SJCRH30 (cell line): ENCODE measurements around the gene MAVS. TPM values are rescaled to one million over a fixed set of nuclear protein-coding genes. Genes with fewer than 3 reads are reported as not detected.

Source experiments
- DNase-seq, 2 experiments: peaks; one replicate each; pipeline ENCODE4 v3.0.0-alpha.2; 2015 to 2020
- H3K27ac ChIP-seq: fragments of 250-450 bp; sonication (Bioruptor Pico); 2 replicates; pipeline ENCODE4 v1.5.1; 2020; ENCODE audit warnings: mild to moderate bottlenecking, moderate library complexity
- H3K27me3 ChIP-seq: fragments of 250-450 bp; sonication (Bioruptor Pico); 2 replicates; pipeline ENCODE4 v1.5.1; 2020; ENCODE audit warnings: mild to moderate bottlenecking, moderate library complexity
- H3K36me3 ChIP-seq: fragments of 250-450 bp; sonication (Bioruptor Pico); 2 replicates; pipeline ENCODE4 v1.5.1; 2020; ENCODE audit warnings: mild to moderate bottlenecking, moderate library complexity
- H3K4me1 ChIP-seq: fragments of 250-450 bp; sonication (Bioruptor Pico); 2 replicates; pipeline ENCODE4 v1.5.1; 2020; ENCODE audit warnings: mild to moderate bottlenecking, moderate library complexity
- H3K4me3 ChIP-seq: fragments of 250-450 bp; sonication (Bioruptor Pico); 2 replicates; pipeline ENCODE4 v1.5.1; 2020; ENCODE audit warnings: mild to moderate bottlenecking, moderate library complexity
- H3K9me3 ChIP-seq: fragments of 250-450 bp; sonication (Bioruptor Pico); replicated peaks from 2 replicates; pipeline ENCODE4 v1.5.1; 2020; ENCODE audit warnings: mild to moderate bottlenecking, moderate library complexity
- total RNA-seq: library from RNA; depleted of rRNA; stranded (reverse); fragments of >200 nt; shearing (Covaris generic); gene quantifications from 2 replicates; pipeline ENCODE4 v1.2.3, GENCODE V29; 2014

The MAVS gene
- total RNA-seq, 1 experiment from 2014 or later = 28.9 TPM

GRCh38 chr20:3808544-3808943 is 38.1 kb upstream of the MAVS start:
- peak overlapping the region; percentile 99 for H3K27ac ChIP-seq
- no peaks in the 10 kb centered on the region for H3K9me3 ChIP-seq
- peaks cover 26% of the 10 kb centered on the region for H3K36me3 ChIP-seq
- H3K27me3 ChIP-seq = no peaks in the 10 kb centered on the region
- H3K4me1 ChIP-seq = peaks cover 35% of the 10 kb centered on the region
- no peak for DNase-seq
- H3K4me3 ChIP-seq = no peak overlapping the region; the same call in 1 of the 2 replicates

- H3K4me1 ChIP-seq = peaks cover 27% of the 10 kb centered on the region
Measured at GRCh38 chr20:3811467-3812258, 35.0 kb upstream of the MAVS start.

GRCh38 chr20:3812259-3812681 is 34.4 kb upstream of the MAVS start:
- Histone ChIP-seq H3K4me1 (peaks cover 22% of the 10 kb centered on the region), H3K36me3 (no peaks in the 10 kb centered on the region), H3K4me3 (no peak overlapping the region), H3K27ac (peak overlapping the region; percentile 76), H3K9me3 (no peaks in the 10 kb centered on the region), H3K27me3 (no peaks in the 10 kb centered on the region)
- no peak for DNase-seq

More at GRCh38 chr20:3811467-3812258, 35.0 kb upstream of the MAVS start:
- DNase-seq = peak; percentile 97
- no peaks in the 10 kb centered on the region for H3K27me3 ChIP-seq
- peak overlapping the region; percentile 57 for H3K4me3 ChIP-seq
- no peaks in the 10 kb centered on the region for H3K9me3 ChIP-seq
- H3K27ac ChIP-seq = peak overlapping the region; percentile 76
- no peaks in the 10 kb centered on the region for H3K36me3 ChIP-seq

GRCh38 chr20:3812975-3813847 is 33.4 kb upstream of the MAVS start:
- H3K27ac ChIP-seq = no peak overlapping the region
- peaks cover 15% of the 10 kb centered on the region for H3K4me1 ChIP-seq
- H3K4me3 ChIP-seq = no peak overlapping the region

GRCh38 chr20:3813848-3814581 is 32.6 kb upstream of the MAVS start:
- no peaks in the 10 kb centered on the region for H3K27me3 ChIP-seq
- no peak overlapping the region for H3K4me3 ChIP-seq
- no peak overlapping the region for H3K27ac ChIP-seq
- H3K4me1 ChIP-seq = peaks cover 16% of the 10 kb centered on the region
- H3K9me3 ChIP-seq = no peaks in the 10 kb centered on the region
- no peak for DNase-seq
- no peaks in the 10 kb centered on the region for H3K36me3 ChIP-seq

More at GRCh38 chr20:3812975-3813847, 33.4 kb upstream of the MAVS start:
- no peak for DNase-seq
- no peaks in the 10 kb centered on the region for H3K9me3 ChIP-seq
- no peaks in the 10 kb centered on the region for H3K36me3 ChIP-seq
- H3K27me3 ChIP-seq = no peaks in the 10 kb centered on the region

GRCh38 chr20:3814928-3815495 is 31.6 kb upstream of the MAVS start:
- Histone ChIP-seq H3K4me3 (no peak overlapping the region), H3K4me1 (peaks cover 16% of the 10 kb centered on the region), H3K9me3 (no peaks in the 10 kb centered on the region), H3K27ac (no peak overlapping the region), H3K27me3 (no peaks in the 10 kb centered on the region), H3K36me3 (no peaks in the 10 kb centered on the region)
- DNase-seq = no peak

- no peak for DNase-seq
Measured at GRCh38 chr20:3815703-3816315, 30.8 kb upstream of the MAVS start.

GRCh38 chr20:3818155-3819151 is 28.2 kb upstream of the MAVS start:
- no peak overlapping the region for H3K4me3 ChIP-seq
- peak; percentile 88 to 94 for DNase-seq
- H3K27me3 ChIP-seq = no peaks in the 10 kb centered on the region
- no peaks in the 10 kb centered on the region for H3K36me3 ChIP-seq
- no peaks in the 10 kb centered on the region for H3K9me3 ChIP-seq
- H3K27ac ChIP-seq = no peak overlapping the region
- peaks cover 11% of the 10 kb centered on the region for H3K4me1 ChIP-seq

More at GRCh38 chr20:3815703-3816315, 30.8 kb upstream of the MAVS start:
- Histone ChIP-seq H3K27me3 (no peaks in the 10 kb centered on the region), H3K36me3 (no peaks in the 10 kb centered on the region), H3K27ac (no peak overlapping the region), H3K9me3 (no peaks in the 10 kb centered on the region), H3K4me1 (peaks cover 16% of the 10 kb centered on the region), H3K4me3 (no peak overlapping the region)

GRCh38 chr20:3819411-3820047 is 27.1 kb upstream of the MAVS start:
- no peaks in the 10 kb centered on the region for H3K9me3 ChIP-seq
- DNase-seq = no peak

GRCh38 chr20:3820048-3820900 is 26.4 kb upstream of the MAVS start, which contains the start of gene AP5S1:
AP5S1 (plus strand) TSS chr20:3820547; CDS start chr20:3822118, 1,571 bp downstream.
- Histone ChIP-seq H3K4me1 (peaks cover 11% of the 10 kb centered on the region), H3K27ac (peak within 1 kb of the TSS; percentile 96), H3K27me3 (no peaks in the 10 kb centered on the region), H3K9me3 (no peaks in the 10 kb centered on the region), H3K4me3 (peak within 1 kb of the TSS; percentile 89), H3K36me3 (no peaks in the 10 kb centered on the region; the same call in none of the 2 replicates)
- peak; percentile 95 for DNase-seq

More at GRCh38 chr20:3819411-3820047, 27.1 kb upstream of the MAVS start:
- peak overlapping the region; percentile 89 for H3K4me3 ChIP-seq
- H3K27ac ChIP-seq = peak overlapping the region; percentile 96
- H3K36me3 ChIP-seq = no peaks in the 10 kb centered on the region
- peaks cover 11% of the 10 kb centered on the region for H3K4me1 ChIP-seq
- no peaks in the 10 kb centered on the region for H3K27me3 ChIP-seq

- no peak for DNase-seq
Measured at GRCh38 chr20:3820901-3821727, 25.5 kb upstream of the MAVS start.

More at GRCh38 chr20:3820901-3821727, 25.5 kb upstream of the MAVS start:
- Histone ChIP-seq H3K4me1 (peaks cover 11% of the 10 kb centered on the region), H3K27me3 (no peaks in the 10 kb centered on the region), H3K27ac (peak overlapping the region; percentile 96), H3K4me3 (peak overlapping the region; percentile 89), H3K9me3 (no peaks in the 10 kb centered on the region), H3K36me3 (no peaks in the 10 kb centered on the region; the same call in none of the 2 replicates)
